K562 (cell line): ENCODE results near the gene METTL2B. TPM values are rescaled to one million over a fixed set of nuclear protein-coding genes. Genes with fewer than 3 reads are reported as not detected.

Experiments used
- AFF1 ChIP-seq, 2 experiments: fragments of 450-650 bp; IDR thresholded peaks; 2 replicates each; pipeline ENCODE4 v1.6.1; 2018; ENCODE audit warnings: mild to moderate bottlenecking in 2 of 2, low read depth in 1 of 2; ENCODE audit not compliant: partially characterized antibody in 2 of 2
- CSDE1 ChIP-seq, 2 experiments: fragments of 450-650 bp; IDR thresholded peaks; 2 replicates each; pipeline ENCODE4 v1.6.1; 2016; ENCODE audit warnings: mild to moderate bottlenecking in 1 of 2
- DPF2 ChIP-seq: fragments of 450-650 bp; IDR thresholded peaks from 2 replicates; pipeline ENCODE4 v1.6.1; 2016
- MECOM ChIP-seq: fragments of 250-450 bp; sonication (Bioruptor Pico); IDR thresholded peaks from 2 replicates; pipeline ENCODE4 v1.8.0; 2022; ENCODE audit warnings: inconsistent platforms
- RBFOX2 ChIP-seq: fragments of 200-400 bp; formaldehyde crosslinking; IDR thresholded peaks from 2 replicates; pipeline ENCODE4 v1.6.1; 2017; ENCODE audit warnings: low read depth, mild to moderate bottlenecking, low read length, moderate library complexity
- RBM25 ChIP-seq: fragments of 200-400 bp; formaldehyde crosslinking; IDR thresholded peaks from 2 replicates; pipeline ENCODE4 v1.6.1; 2018; ENCODE audit warnings: low read length, low read depth, moderate library complexity; ENCODE audit not compliant: severe bottlenecking
- RBM39 ChIP-seq: fragments of 200-400 bp; formaldehyde crosslinking; optimal IDR thresholded peaks from 2 replicates; pipeline ENCODE3; 2018; ENCODE audit warnings: low read depth, low read length
- RNF219 ChIP-seq: fragments of 250-450 bp; sonication (Bioruptor Pico); IDR thresholded peaks from 2 replicates; pipeline ENCODE4 v1.5.0; 2022; ENCODE audit warnings: mild to moderate bottlenecking
- RREB1 ChIP-seq: fragments of 250-450 bp; sonication (Bioruptor Pico); IDR thresholded peaks from 2 replicates; pipeline ENCODE4 v1.4.0; 2020
- TAF7 ChIP-seq: fragments of 450-650 bp; IDR thresholded peaks from 2 replicates; pipeline ENCODE4 v1.6.1; 2016; ENCODE audit warnings: missing genetic modification characterization, missing compliant biosample characterization
- TCFL5 ChIP-seq: fragments of 250-450 bp; sonication (Bioruptor Pico); conservative IDR thresholded peaks from 2 replicates; pipeline ENCODE4 v1.6.1; 2021; ENCODE audit warnings: mild to moderate bottlenecking, moderate library complexity, matching md5 sums
- THRAP3 ChIP-seq: fragments of 450-650 bp; IDR thresholded peaks from 2 replicates; pipeline ENCODE4 v1.6.1; 2016; ENCODE audit warnings: mild to moderate bottlenecking, inconsistent platforms, borderline replicate concordance
- ZNF263 ChIP-seq: sonication (generic); formaldehyde crosslinking; IDR thresholded peaks from 2 replicates; pipeline ENCODE4 v1.8.0; 2022; ENCODE audit warnings: mild to moderate bottlenecking, missing genetic modification reagents, borderline replicate concordance
- ZNF445 ChIP-seq: fragments of 250-450 bp; sonication (Bioruptor Pico); IDR thresholded peaks from 2 replicates; pipeline ENCODE4 v1.4.0; 2020; ENCODE audit warnings: low read depth, mild to moderate bottlenecking, moderate library complexity
- ZNF76 ChIP-seq: fragments of 250-450 bp; sonication (Bioruptor Pico); IDR thresholded peaks from 2 replicates; pipeline ENCODE4 v1.4.0; 2020; ENCODE audit warnings: mild to moderate bottlenecking, moderate library complexity, borderline replicate concordance
- polyA plus RNA-seq, 8 experiments: library from polyadenylated mRNA; depleted of rRNA in 4 of 8; stranded (reverse) in 5 of 8; unstranded in 3 of 8; fragments of >200 nt; fragmentation: Nextera tagmentation in 2 of 8; fragmentation: Illumina TruSeq in 1 of 8; extraction: Ambion mirVana in 2 of 8; extraction: Trizol in 1 of 8; gene quantifications; 2 replicates each; pipeline versions ENCODE4 v1.2.1 to v1.2.3, GENCODE V29; 2011 to 2014; ENCODE audit warnings: inconsistent platforms in 1 of 8, missing spikeins in 1 of 8
- total RNA-seq, 7 experiments: library from RNA; depleted of rRNA in 6 of 7; stranded (reverse); fragments of >200 nt in 6 of 7; fragmentation: Illumina TruSeq in 2 of 7; extraction: Trizol in 2 of 7; gene quantifications; 2 replicates each; pipeline versions ENCODE4 v1.2.1 to v1.2.3, GENCODE V29; 2011 to 2021; ENCODE audit warnings: low replicate concordance in 1 of 7

METTL2B gene
- total and polyA plus RNA-seq, 9 of the 15 experiments (the other 6 are each of a cell fraction or from before 2014, with no cell fraction given) = 35.9 to 95.7 (median 79.2) TPM

- TF ChIP-seq AFF1 (IDR thresholded peaks at IDR 0.05; ENCODE audit: low read depth in 1 of 2, partially characterized antibody in 2 of 2) (no peak), RBFOX2 (peak; percentile 96), CSDE1 (IDR thresholded peaks at IDR 0.05) (no peak), THRAP3 (no peak), ZNF76 (CRISPR knock-in tag) (no peak), TAF7 (tag) (peak; percentile 60; the same call in 1 of the 2 replicates), RBM39 (no peak), RNF219 (no peak), RREB1 (CRISPR knock-in tag) (peak; percentile 75; the same call in 1 of the 2 replicates), MECOM (no peak), ZNF263 (CRISPR knock-in tag) (peak; percentile 51; the same call in 1 of the 2 replicates), ZNF445 (CRISPR knock-in tag) (no peak), TCFL5 (CRISPR knock-in tag) (no peak), RBM25 (no peak), DPF2 (peak; percentile 70)
Measured at GRCh38 chr7:128455543-128456254, 20.8 kb upstream of the METTL2B start, which contains the start of gene HILPDA (continued).
